PC-3 (cell line): Measurements from ENCODE around the gene KCNK13. TPM values are rescaled to one million over a fixed set of nuclear protein-coding genes. Genes with fewer than 3 reads are reported as not detected.
"Not testable (repeated sequence)": the region's sequence is repeated elsewhere in the genome, so short reads cannot be mapped to it uniquely, and the experiment has no call there.

Experiments
- ATAC-seq: fragments of 200-7000 bp; cut with Tn5 transposase; 2 replicates; pipeline ENCODE4 v1.9.1; 2020; ENCODE audit warnings: mild to moderate bottlenecking, moderate library complexity
- BruUV-seq: library from RNA; stranded (reverse); fragments of 400-500 nt; replicated peaks from 2 replicates; lab custom pipeline; 2021; lab: Mats Ljungman, UMichigan
- CTCF ChIA-PET: fragments of 300-600 bp; sonication (Branson Sonifier 250); formaldehyde crosslinking; loops from one replicate; lab custom pipeline; 2022; ENCODE audit warnings: antibody characterized with exemption; lab: Charles Lee
- POLR2A ChIA-PET: fragments of 300-600 bp; sonication (Branson Sonifier 250); formaldehyde crosslinking; loops from one replicate; lab custom pipeline; 2022; ENCODE audit warnings: antibody characterized with exemption; ENCODE audit not compliant: unreplicated experiment; lab: Charles Lee
- DNase-seq: peaks from one replicate; pipeline ENCODE4 v3.0.0-alpha.2; 2015
- H2AFZ ChIP-seq: fragments of 300-600 bp; sonication (generic); 2 replicates; pipeline ENCODE4 v1.6.0; 2016; ENCODE audit warnings: antibody characterized with exemption, low read length
- H3F3A ChIP-seq: fragments of 300-600 bp; sonication (generic); one replicate; pipeline ENCODE4 v1.6.0; 2017; ENCODE audit warnings: antibody characterized with exemption, low read length, control low read depth, mild to moderate bottlenecking; ENCODE audit not compliant: unreplicated experiment
- H3K27ac ChIP-seq: fragments of 300-600 bp; sonication (generic); 2 replicates; pipeline ENCODE4 v1.5.1; 2016; ENCODE audit warnings: mild to moderate bottlenecking, low read length
- H3K27me3 ChIP-seq: fragments of 300-600 bp; sonication (generic); 2 replicates; pipeline ENCODE4 v1.6.1; 2016; ENCODE audit warnings: low read length, mixed read lengths
- H3K36me3 ChIP-seq: fragments of 300-600 bp; sonication (generic); 2 replicates; pipeline ENCODE4 v1.6.1; 2016; ENCODE audit warnings: low read depth, mixed run types, low read length, mixed read lengths
- H3K4me1 ChIP-seq: fragments of 300-600 bp; sonication (generic); 2 replicates; pipeline ENCODE4 v1.5.1; 2016; ENCODE audit warnings: low read length; ENCODE audit not compliant: insufficient read depth
- H3K4me2 ChIP-seq: fragments of 300-600 bp; sonication (generic); 2 replicates; pipeline ENCODE4 v1.6.0; 2016; ENCODE audit warnings: low read length
- H3K4me3 ChIP-seq: fragments of 300-600 bp; sonication (generic); 2 replicates; pipeline ENCODE4 v1.5.1; 2016; ENCODE audit warnings: mild to moderate bottlenecking, low read length, mixed read lengths
- H3K79me2 ChIP-seq: fragments of 300-600 bp; sonication (generic); 2 replicates; pipeline ENCODE4 v1.6.1; 2017; ENCODE audit warnings: low read length, mixed read lengths
- H3K9ac ChIP-seq: fragments of 300-600 bp; sonication (generic); 2 replicates; pipeline ENCODE4 v1.6.0; 2016; ENCODE audit warnings: mild to moderate bottlenecking, low read length
- H3K9me2 ChIP-seq: fragments of 300-600 bp; sonication (generic); replicated peaks from 2 replicates; pipeline ENCODE4 v1.6.1; 2016; ENCODE audit warnings: mixed run types, low read length, mixed read lengths
- H3K9me3 ChIP-seq: fragments of 300-600 bp; sonication (generic); 2 replicates; pipeline ENCODE4 v1.6.1; 2016; ENCODE audit warnings: low read length, mixed read lengths
- H4K20me1 ChIP-seq: fragments of 300-600 bp; sonication (generic); 2 replicates; pipeline ENCODE4 v1.6.1; 2016; ENCODE audit warnings: low read length, mixed read lengths
- CTCF ChIP-seq: fragments of 300-600 bp; sonication (generic); conservative IDR thresholded peaks from 2 replicates; pipeline ENCODE4 v1.5.1; 2017; ENCODE audit warnings: antibody characterized with exemption, low read depth, mild to moderate bottlenecking, low read length
- EZH2 ChIP-seq: fragments of 300-600 bp; sonication (generic); IDR thresholded peaks from one replicate; pipeline ENCODE4 v1.6.1; 2017; ENCODE audit warnings: antibody characterized with exemption, mild to moderate bottlenecking, low read length; ENCODE audit not compliant: unreplicated experiment
- EZH2phosphoT487 ChIP-seq: fragments of 300-600 bp; sonication (generic); IDR thresholded peaks from 2 replicates; pipeline ENCODE4 v1.6.1; 2018; ENCODE audit warnings: mild to moderate bottlenecking, antibody characterized with exemption, low read length, borderline replicate concordance
- intact Hi-C: fragments of 100-400 bp; cut with micrococcal nuclease; formaldehyde crosslinking; loops from 2 replicates; pipeline ENCODE4 v1.9.0; 2023
- total RNA-seq: library from RNA; depleted of rRNA; stranded (reverse); fragments of >200 nt; gene quantifications from 2 replicates; pipeline ENCODE4 v1.2.3, GENCODE V29; 2014; rRNA removed

Gene KCNK13
- total RNA-seq, 1 experiment from 2014 or later: 0.58 TPM

- Histone ChIP-seq H3K27ac (no peak overlapping the region), H4K20me1 (no peaks in the 10 kb centered on the region), H3K4me2 (no peak overlapping the region), H3F3A (no peaks in the 10 kb centered on the region), H3K9me2 (no peaks in the 10 kb centered on the region), H3K9me3 (no peaks in the 10 kb centered on the region), H2AFZ (no peak overlapping the region), H3K79me2 (no peaks in the 10 kb centered on the region), H3K9ac (no peak overlapping the region), H3K4me1 (no peaks in the 10 kb centered on the region), H3K36me3 (no peaks in the 10 kb centered on the region), H3K4me3 (no peak overlapping the region), H3K27me3 (peaks cover 4% of the 10 kb centered on the region; the same call in 1 of the 2 replicates)
- intact Hi-C loops: no loop called here
- TF ChIP-seq CTCF: no peak
- TF ChIP-seq EZH2phosphoT487: no peak
- no peak for TF ChIP-seq EZH2
- BruUV-seq: no TSS peak
- ChIA-PET POLR2A (no interaction called here), CTCF (no interaction called here)
- DNase-seq (no peak), ATAC-seq (no peak)
Observed at GRCh38 chr14:90228478-90228877, 166.7 kb downstream of the KCNK13 start.

- H3K9me2 ChIP-seq, H3K36me3 ChIP-seq, H4K20me1 ChIP-seq, H3K27me3 ChIP-seq, H3K79me2 ChIP-seq, H3F3A ChIP-seq, intact Hi-C loops, ATAC-seq, H3K9ac ChIP-seq, DNase-seq, H2AFZ ChIP-seq, BruUV-seq, H3K4me3 ChIP-seq, H3K4me1 ChIP-seq, H3K9me3 ChIP-seq, H3K27ac ChIP-seq, H3K4me2 ChIP-seq, CTCF ChIA-PET, POLR2A ChIA-PET: not testable (repeated sequence)
Observed at GRCh38 chr14:90229942-90230341, 168.1 kb downstream of the KCNK13 start.

Other genes with a start within 250 kb of the KCNK13 start
- gene EFCAB11, start 107.3 kb upstream of the KCNK13 start, total RNA-seq: 7.0 and 10.0 TPM in 2 replicates
- gene TDP1, start 106.1 kb upstream of the KCNK13 start, total RNA-seq: 42.9 and 51.4 TPM in 2 replicates
- gene PSMC1, start 194.6 kb downstream of the KCNK13 start, total RNA-seq: 160 and 208 TPM in 2 replicates